Measurements from ENCODE around the gene ALKBH4.

DNA sequence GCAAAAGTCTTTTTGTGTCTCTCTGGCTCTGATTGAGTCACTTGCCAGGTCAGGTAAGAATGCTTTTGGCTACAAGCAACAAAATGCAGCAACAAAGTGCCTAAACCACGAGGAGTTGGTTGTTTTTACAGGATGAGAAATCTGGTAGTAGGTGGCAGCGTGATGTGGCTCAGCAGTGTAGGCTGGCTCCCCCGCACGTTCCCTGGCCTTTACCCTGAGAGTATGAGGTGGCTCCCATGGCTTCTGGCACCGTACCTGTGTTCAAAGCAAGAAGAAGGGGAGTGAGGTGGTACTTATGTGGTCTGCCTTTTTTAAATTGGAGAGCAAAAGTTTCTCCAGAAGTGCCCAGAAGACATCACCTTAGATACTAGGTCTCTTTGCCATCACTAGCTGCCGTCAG lies 56.8 kb downstream of the ALKBH4 start:
- TF ChIP-seq, protein P1, sequence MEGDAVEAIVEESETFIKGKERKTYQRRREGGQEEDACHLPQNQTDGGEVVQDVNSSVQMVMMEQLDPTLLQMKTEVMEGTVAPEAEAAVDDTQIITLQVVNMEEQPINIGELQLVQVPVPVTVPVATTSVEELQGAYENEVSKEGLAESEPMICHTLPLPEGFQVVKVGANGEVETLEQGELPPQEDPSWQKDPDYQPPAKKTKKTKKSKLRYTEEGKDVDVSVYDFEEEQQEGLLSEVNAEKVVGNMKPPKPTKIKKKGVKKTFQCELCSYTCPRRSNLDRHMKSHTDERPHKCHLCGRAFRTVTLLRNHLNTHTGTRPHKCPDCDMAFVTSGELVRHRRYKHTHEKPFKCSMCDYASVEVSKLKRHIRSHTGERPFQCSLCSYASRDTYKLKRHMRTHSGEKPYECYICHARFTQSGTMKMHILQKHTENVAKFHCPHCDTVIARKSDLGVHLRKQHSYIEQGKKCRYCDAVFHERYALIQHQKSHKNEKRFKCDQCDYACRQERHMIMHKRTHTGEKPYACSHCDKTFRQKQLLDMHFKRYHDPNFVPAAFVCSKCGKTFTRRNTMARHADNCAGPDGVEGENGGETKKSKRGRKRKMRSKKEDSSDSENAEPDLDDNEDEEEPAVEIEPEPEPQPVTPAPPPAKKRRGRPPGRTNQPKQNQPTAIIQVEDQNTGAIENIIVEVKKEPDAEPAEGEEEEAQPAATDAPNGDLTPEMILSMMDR (IDR thresholded peaks at IDR 0.05): no peak
- TF ChIP-seq POLR2AphosphoS5 (IDR thresholded peaks at IDR 0.05) (no peak), EP300 (IDR thresholded peaks at IDR 0.05) (no peak)

Data from sigmoid colon (tissue), 4 donors.